Measurements from ENCODE around the gene PITPNM1. TPM values are rescaled to one million over a fixed set of nuclear protein-coding genes. Genes with fewer than 3 reads are reported as not detected.

Gene PITPNM1
- total RNA-seq, 1 donor from 2014 or later, result 34.6 TPM

- no peak for DNase-seq (ENCODE audit: low read depth)
Observed at GRCh38 chr11:67445515-67445914, 59.6 kb downstream of the PITPNM1 start.

- no peak for DNase-seq (ENCODE audit: low read depth)
Observed at GRCh38 chr11:67442504-67443404, 62.4 kb downstream of the PITPNM1 start.

Small RNA genes within 50 kb of the gene (microRNA-seq; reads per million reads assigned to microRNA genes)
- gene MIR6752, result not detected

Other genes starting within 250 kb of the PITPNM1 start
- gene GRK2, start 238.9 kb downstream of the PITPNM1 start, total RNA-seq, result 101 TPM in 2 replicates
- 18.6 and 24.5 TPM in 2 replicates for gene ANKRD13D, start 216.1 kb downstream of the PITPNM1 start, total RNA-seq
- 17.7 and 18.3 TPM in 2 replicates for gene SSH3, start 201.8 kb downstream of the PITPNM1 start, total RNA-seq
- 105 and 115 TPM in 2 replicates for gene POLD4, start 151.8 kb downstream of the PITPNM1 start, total RNA-seq
- gene CLCF1, start 131.8 kb downstream of the PITPNM1 start, total RNA-seq, result 3.3 and 6.8 TPM in 2 replicates
- gene RAD9A, start 113.4 kb downstream of the PITPNM1 start, total RNA-seq, result 5.5 and 8.1 TPM in 2 replicates
- 229 and 241 TPM in 2 replicates for gene PPP1CA, start 103.5 kb downstream of the PITPNM1 start, total RNA-seq
- gene TBC1D10C, start 101.3 kb downstream of the PITPNM1 start, total RNA-seq, result not detected in 2 replicates
- 49.7 and 83.0 TPM in 2 replicates for gene CARNS1, start 89.7 kb downstream of the PITPNM1 start, total RNA-seq
- 53.3 and 77.4 TPM in 2 replicates for gene RPS6KB2, start 76.9 kb downstream of the PITPNM1 start, total RNA-seq
- gene PTPRCAP, start 67.7 kb downstream of the PITPNM1 start, total RNA-seq, result 0.88 and 0.94 TPM in 2 replicates
- 64.5 and 66.9 TPM in 2 replicates for gene CORO1B, start 61.9 kb downstream of the PITPNM1 start, total RNA-seq
- gene GPR152, start 52.6 kb downstream of the PITPNM1 start, total RNA-seq, result not detected in 2 replicates
- 1.7 and 4.9 TPM in 2 replicates for gene CABP4, start 50.0 kb downstream of the PITPNM1 start, total RNA-seq
- gene TMEM134, start 36.1 kb downstream of the PITPNM1 start, total RNA-seq, result 62.2 and 144 TPM in 2 replicates
- 47.9 and 56.4 TPM in 2 replicates for gene AIP, start 22.3 kb downstream of the PITPNM1 start, total RNA-seq
- 31.2 and 48.4 TPM in 2 replicates for gene CDK2AP2, start 2.8 kb upstream of the PITPNM1 start, total RNA-seq
- not detected in 2 replicates for gene CABP2, start 18.1 kb upstream of the PITPNM1 start, total RNA-seq
- 152 and 246 TPM in 2 replicates for gene GSTP1, start 78.4 kb upstream of the PITPNM1 start, total RNA-seq
- gene NDUFV1, start 101.6 kb upstream of the PITPNM1 start, total RNA-seq, result 195 and 214 TPM in 2 replicates
- 2.3 and 5.9 TPM in 2 replicates for gene NUDT8, start 124.6 kb upstream of the PITPNM1 start, total RNA-seq
- not detected in 2 replicates for gene TBX10, start 134.4 kb upstream of the PITPNM1 start, total RNA-seq
- gene ACY3, start 145.4 kb upstream of the PITPNM1 start, total RNA-seq, result 0.27 TPM in 1 of 2 replicates, not detected in the other
- not detected in 2 replicates for gene ALDH3B2, start 169.3 kb upstream of the PITPNM1 start, total RNA-seq

Data from myocyte (in vitro differentiated cells).